OCI-LY1 (cell line): Measurements from ENCODE around the gene WDR70.

ENCODE experiments used
- H2AFZ ChIP-seq: fragments of 200-600 bp; sonication (generic), shearing (Covaris generic); 2 replicates; pipeline ENCODE4 v1.6.0; 2014; ENCODE audit warnings: antibody characterized with exemption, mild to moderate bottlenecking, low read length
- H3F3A ChIP-seq: fragments of 200-600 bp; sonication (generic), shearing (Covaris generic); 2 replicates; pipeline ENCODE4 v1.6.0; 2014; ENCODE audit warnings: mild to moderate bottlenecking, antibody characterized with exemption, low read length, moderate library complexity; ENCODE audit not compliant: insufficient read depth
- H3K27ac ChIP-seq: fragments of 200-600 bp; sonication (generic); 2 replicates; pipeline ENCODE4 v1.5.1; 2014; ENCODE audit warnings: low read length, mixed run types, mild to moderate bottlenecking, low read depth; ENCODE audit not compliant: poor library complexity, severe bottlenecking
- H3K27me3 ChIP-seq: fragments of 200-600 bp; sonication (generic); 2 replicates; pipeline ENCODE4 v1.6.0; 2014; ENCODE audit warnings: antibody characterized with exemption, mild to moderate bottlenecking, low read length, moderate library complexity; ENCODE audit not compliant: insufficient read depth
- H3K36me3 ChIP-seq: fragments of 200-600 bp; sonication (generic); 2 replicates; pipeline ENCODE4 v1.6.1; 2014; ENCODE audit warnings: mild to moderate bottlenecking, antibody characterized with exemption, low read length, moderate library complexity, mixed read lengths; ENCODE audit not compliant: insufficient read depth
- H3K4me1 ChIP-seq: fragments of 200-600 bp; sonication (generic); 2 replicates; pipeline ENCODE4 v1.5.1; 2014; ENCODE audit warnings: mild to moderate bottlenecking, low read length, moderate library complexity; ENCODE audit not compliant: insufficient read depth, severe bottlenecking
- H3K4me2 ChIP-seq: fragments of 200-600 bp; sonication (generic), shearing (Covaris generic); 2 replicates; pipeline ENCODE4 v1.6.1; 2014; ENCODE audit warnings: low read length
- H3K4me3 ChIP-seq: fragments of 200-600 bp; sonication (generic); 2 replicates; pipeline ENCODE4 v1.5.1; 2014; ENCODE audit warnings: low read length, low read depth, mild to moderate bottlenecking, mixed read lengths; ENCODE audit not compliant: poor library complexity, severe bottlenecking
- H3K79me2 ChIP-seq: fragments of 200-600 bp; shearing (Covaris generic); 2 replicates; pipeline ENCODE4 v1.6.1; 2016; ENCODE audit warnings: mixed run types, low read length, mixed read lengths; ENCODE audit not compliant: insufficient read depth
- H3K9ac ChIP-seq: fragments of 200-600 bp; sonication (generic), shearing (Covaris generic); 2 replicates; pipeline ENCODE4 v1.6.1; 2014; ENCODE audit warnings: mild to moderate bottlenecking, low read length, mixed read lengths
- H3K9me2 ChIP-seq: fragments of 200-600 bp; sonication (generic), shearing (Covaris generic); 2 replicates; pipeline ENCODE4 v1.6.1; 2014; ENCODE audit warnings: low read depth, mild to moderate bottlenecking, low read length, mixed read lengths
- H3K9me3 ChIP-seq: fragments of 200-600 bp; shearing (Covaris generic); 2 replicates; pipeline ENCODE4 v1.6.1; 2014; ENCODE audit warnings: low read length, mixed read lengths
- H4K20me1 ChIP-seq: fragments of 200-600 bp; sonication (generic), shearing (Covaris generic); 2 replicates; pipeline ENCODE4 v1.6.0; 2016; ENCODE audit warnings: mild to moderate bottlenecking, low read length; ENCODE audit not compliant: insufficient read depth
- CTCF ChIP-seq: fragments of 200-600 bp; sonication (generic), shearing (Covaris generic); IDR thresholded peaks from 2 replicates; pipeline ENCODE4 v1.5.1; 2017; ENCODE audit warnings: mild to moderate bottlenecking, antibody characterized with exemption, low read length, moderate library complexity, mixed read lengths
- EZH2 ChIP-seq: fragments of 200-600 bp; sonication (generic), shearing (Covaris generic); IDR thresholded peaks from 2 replicates; pipeline ENCODE4 v1.8.0; 2017; ENCODE audit warnings: borderline replicate concordance, mixed run types, mild to moderate bottlenecking, antibody characterized with exemption, low read length, moderate library complexity, mixed read lengths

WDR70 gene

GRCh38 chr5:37662362-37662761 is 283.2 kb downstream of the WDR70 start:
- Histone ChIP-seq H4K20me1 (no peaks in the 10 kb centered on the region), H3K4me3 (no peak overlapping the region), H3K9ac (no peak overlapping the region), H3K9me2 (no peaks in the 10 kb centered on the region), H3K4me2 (no peak overlapping the region), H3K36me3 (no peaks in the 10 kb centered on the region), H3K9me3 (no peaks in the 10 kb centered on the region), H3K4me1 (no peaks in the 10 kb centered on the region), H3F3A (no peaks in the 10 kb centered on the region), H3K27me3 (no peaks in the 10 kb centered on the region), H2AFZ (no peak overlapping the region), H3K79me2 (no peaks in the 10 kb centered on the region), H3K27ac (no peak overlapping the region)
- TF ChIP-seq EZH2 (no peak), CTCF (no peak)

- Histone ChIP-seq H3F3A (no peaks in the 10 kb centered on the region), H3K27me3 (no peaks in the 10 kb centered on the region), H3K9me2 (no peaks in the 10 kb centered on the region), H3K9ac (no peak overlapping the region), H3K9me3 (no peaks in the 10 kb centered on the region), H3K27ac (no peak overlapping the region), H3K36me3 (no peaks in the 10 kb centered on the region), H4K20me1 (no peaks in the 10 kb centered on the region), H3K79me2 (no peaks in the 10 kb centered on the region), H3K4me1 (no peaks in the 10 kb centered on the region), H3K4me3 (no peak overlapping the region), H3K4me2 (no peak overlapping the region), H2AFZ (no peak overlapping the region)
- TF ChIP-seq EZH2 (no peak), CTCF (no peak)
Measured at GRCh38 chr5:37662789-37663485, 283.8 kb downstream of the WDR70 start.

GRCh38 chr5:37663538-37663937 is 284.4 kb downstream of the WDR70 start:
- TF ChIP-seq EZH2 (no peak), CTCF (no peak)
- Histone ChIP-seq H3F3A (no peaks in the 10 kb centered on the region), H3K9me3 (no peaks in the 10 kb centered on the region), H2AFZ (no peak overlapping the region), H3K4me1 (no peaks in the 10 kb centered on the region), H4K20me1 (no peaks in the 10 kb centered on the region), H3K9ac (no peak overlapping the region), H3K36me3 (no peaks in the 10 kb centered on the region), H3K27me3 (no peaks in the 10 kb centered on the region), H3K79me2 (no peaks in the 10 kb centered on the region), H3K4me3 (no peak overlapping the region), H3K27ac (no peak overlapping the region), H3K4me2 (no peak overlapping the region), H3K9me2 (no peaks in the 10 kb centered on the region)
